GM12892 (cell line): Measurements from ENCODE around the gene MRPL10.

Experiments
- DNase-seq: peaks from one replicate; pipeline ENCODE4 v3.0.0; 2011; ENCODE audit not compliant: insufficient read length
- FAIRE-seq: peaks from 2 replicates; lab custom pipeline; 2011; peaks lifted over from hg19 to GRCh38; lab: Jason Lieb, UNC
- POLR2A ChIP-seq: IDR thresholded peaks from 2 replicates; pipeline ENCODE4 v1.6.1; 2011; ENCODE audit warnings: low read depth, low read length, control low read depth
- POLR2AphosphoS5 ChIP-seq: IDR thresholded peaks from 2 replicates; pipeline ENCODE4 v1.6.1; 2011; ENCODE audit warnings: low read depth, low read length, control low read depth
- TAF1 ChIP-seq: IDR thresholded peaks from 2 replicates; pipeline ENCODE4 v1.6.1; 2011; ENCODE audit warnings: low read depth, mild to moderate bottlenecking, control low read depth, low read length, borderline replicate concordance

MRPL10 gene

GRCh38 chr17:47806913-47807255, 24.5 kb downstream of the MRPL10 start:
- no peak for DNase-seq
- TF ChIP-seq POLR2AphosphoS5 (no peak), TAF1 (no peak), POLR2A (no peak)
- no peak for FAIRE-seq

GRCh38 chr17:47806026-47806912, 25.1 kb downstream of the MRPL10 start:
- TF ChIP-seq POLR2A (no peak), TAF1 (no peak), POLR2AphosphoS5 (no peak)
- DNase-seq: no peak
- no peak for FAIRE-seq

- DNase-seq: no peak
- TF ChIP-seq POLR2A: no peak
- no peak for TF ChIP-seq POLR2AphosphoS5
- TF ChIP-seq TAF1: no peak
- FAIRE-seq: no peak
These were observed 26.9 kb downstream of the MRPL10 start for GRCh38 chr17:47804461-47804860.

GRCh38 chr17:47803751-47804150, 27.6 kb downstream of the MRPL10 start:
- DNase-seq (no peak), FAIRE-seq (no peak)
- no peak for TF ChIP-seq POLR2AphosphoS5
- no peak for TF ChIP-seq TAF1
- no peak for TF ChIP-seq POLR2A

- TF ChIP-seq TAF1 (no peak), POLR2AphosphoS5 (no peak), POLR2A (no peak)
- FAIRE-seq: no peak
- no peak for DNase-seq
These were observed 28.1 kb downstream of the MRPL10 start for GRCh38 chr17:47803201-47803600.

GRCh38 chr17:47802341-47803022, 28.9 kb downstream of the MRPL10 start:
- no peak for TF ChIP-seq POLR2AphosphoS5
- no peak for TF ChIP-seq POLR2A
- no peak for TF ChIP-seq TAF1
- DNase-seq (peak; percentile 60), FAIRE-seq (peak; percentile 89)

GRCh38 chr17:47801906-47802305, 29.4 kb downstream of the MRPL10 start:
- FAIRE-seq: no peak
- no peak for DNase-seq
- no peak for TF ChIP-seq POLR2AphosphoS5
- no peak for TF ChIP-seq TAF1
- TF ChIP-seq POLR2A: no peak

GRCh38 chr17:47801176-47801765, 30.1 kb downstream of the MRPL10 start:
- DNase-seq: no peak
- TF ChIP-seq POLR2AphosphoS5 (no peak), TAF1 (no peak), POLR2A (no peak)
- no peak for FAIRE-seq

GRCh38 chr17:47800686-47801085, 30.7 kb downstream of the MRPL10 start:
- TF ChIP-seq TAF1: no peak
- no peak for TF ChIP-seq POLR2A
- TF ChIP-seq POLR2AphosphoS5: no peak
- FAIRE-seq: no peak
- no peak for DNase-seq

GRCh38 chr17:47797797-47798196, 33.5 kb downstream of the MRPL10 start:
- no peak for FAIRE-seq
- TF ChIP-seq POLR2A: no peak
- no peak for TF ChIP-seq POLR2AphosphoS5
- no peak for TF ChIP-seq TAF1
- DNase-seq: no peak

GRCh38 chr17:47792979-47793378, 38.4 kb downstream of the MRPL10 start:
- TF ChIP-seq POLR2A (no peak), TAF1 (no peak), POLR2AphosphoS5 (no peak)
- no peak for FAIRE-seq
- no peak for DNase-seq

GRCh38 chr17:47792457-47792856, 38.9 kb downstream of the MRPL10 start:
- no peak for TF ChIP-seq TAF1
- TF ChIP-seq POLR2A: no peak
- no peak for TF ChIP-seq POLR2AphosphoS5
- FAIRE-seq: no peak
- DNase-seq: no peak
